ENCODE measurements around the gene MAK.
"Not testable (repeated sequence)": the region's sequence is repeated elsewhere in the genome, so short reads cannot be mapped to it uniquely, and the experiment has no call there.

MAK gene

GRCh38 chr6:10834823-10835222 lies 3.5 kb downstream of the MAK start:
- in situ Hi-C loops (cut with HindIII; ENCODE audit: low sequenced_read_pairs), result no loop called here
- DNase-seq (ENCODE audit: low read depth, low spot score), result no peak
- TF ChIP-seq CTCF (IDR thresholded peaks at IDR 0.05; ENCODE audit: low read depth, low read length), result no peak
- no peak overlapping the region for H3K4me3 ChIP-seq (ENCODE audit: low read depth, low read length)

- TF ChIP-seq CTCF (IDR thresholded peaks at IDR 0.05; ENCODE audit: low read depth, low read length), result no peak
- H3K4me3 ChIP-seq (ENCODE audit: low read depth, low read length), result no peak overlapping the region
- in situ Hi-C loops (cut with HindIII; ENCODE audit: low sequenced_read_pairs), result no loop called here
- no peak for DNase-seq (ENCODE audit: low read depth, low spot score)
These were observed 6.7 kb downstream of the MAK start for GRCh38 chr6:10831609-10832008.

GRCh38 chr6:10824819-10825218 lies 13.5 kb downstream of the MAK start:
- no peak for DNase-seq (ENCODE audit: low read depth, low spot score)
- no peak overlapping the region for H3K4me3 ChIP-seq (ENCODE audit: low read depth, low read length)
- in situ Hi-C loops (cut with HindIII; ENCODE audit: low sequenced_read_pairs), result no loop called here
- no peak for TF ChIP-seq CTCF (IDR thresholded peaks at IDR 0.05; ENCODE audit: low read depth, low read length)

GRCh38 chr6:10824297-10824696 lies 14.0 kb downstream of the MAK start:
- in situ Hi-C loops (cut with HindIII; ENCODE audit: low sequenced_read_pairs), result no loop called here
- no peak overlapping the region for H3K4me3 ChIP-seq (ENCODE audit: low read depth, low read length)
- no peak for TF ChIP-seq CTCF (IDR thresholded peaks at IDR 0.05; ENCODE audit: low read depth, low read length)
- DNase-seq (ENCODE audit: low read depth, low spot score), result no peak

- H3K4me3 ChIP-seq (ENCODE audit: low read depth, low read length); in situ Hi-C loops (cut with HindIII; ENCODE audit: low sequenced_read_pairs); DNase-seq (ENCODE audit: low read depth, low spot score): not testable (repeated sequence)
These were observed 24.2 kb downstream of the MAK start for GRCh38 chr6:10814176-10814575.

- TF ChIP-seq CTCF (IDR thresholded peaks at IDR 0.05; ENCODE audit: low read depth, low read length), result no peak
- H3K4me3 ChIP-seq (ENCODE audit: low read depth, low read length), result no peak overlapping the region
- in situ Hi-C loops (cut with HindIII; ENCODE audit: low sequenced_read_pairs), result no loop called here
- DNase-seq (ENCODE audit: low read depth, low spot score), result no peak
These were observed 29.2 kb downstream of the MAK start for GRCh38 chr6:10809098-10809497.

GRCh38 chr6:10808376-10808775 lies 30.0 kb downstream of the MAK start:
- TF ChIP-seq CTCF (IDR thresholded peaks at IDR 0.05; ENCODE audit: low read depth, low read length), result no peak
- in situ Hi-C loops (cut with HindIII; ENCODE audit: low sequenced_read_pairs), result no loop called here
- no peak for DNase-seq (ENCODE audit: low read depth, low spot score)
- H3K4me3 ChIP-seq (ENCODE audit: low read depth, low read length), result no peak overlapping the region

Measured in astrocyte of the spinal cord (primary cell).